BJ (cell line): Measurements from ENCODE around the gene HTR3D. TPM values are rescaled to one million over a fixed set of nuclear protein-coding genes. Genes with fewer than 3 reads are reported as not detected.
A peak's percentile ranks its signal among the peaks of the same experiment; 100 is the strongest.
"Not testable (repeated sequence)": the region's sequence is repeated elsewhere in the genome, so short reads cannot be mapped to it uniquely, and the experiment has no call there.

Experiments
- CTCF ChIA-PET: fragments of 350-600 bp; formaldehyde crosslinking; extraction: SDS; loops from one replicate; lab custom pipeline; 2021; ENCODE audit warnings: antibody characterized with exemption, inconsistent platforms; lab: Yijun Ruan, JAX
- POLR2A ChIA-PET: fragments of 300-600 bp; sonication (Branson Sonifier 250); formaldehyde crosslinking; extraction: SDS; loops from one replicate; lab custom pipeline; 2021; ENCODE audit warnings: antibody characterized with exemption; lab: Charles Lee
- DNase-seq: peaks from one replicate; pipeline ENCODE4 v3.0.0-alpha.2; 2011; ENCODE audit warnings: low read depth
- H3K27me3 ChIP-seq: 2 replicates; pipeline ENCODE4 v1.6.0; 2011; ENCODE audit warnings: low read length; ENCODE audit not compliant: control insufficient read depth, insufficient read depth
- H3K36me3 ChIP-seq: 2 replicates; pipeline ENCODE4 v1.5.1; 2011; ENCODE audit warnings: low read length; ENCODE audit not compliant: control insufficient read depth, insufficient read depth
- H3K4me3 ChIP-seq: 2 replicates; pipeline ENCODE4 v1.5.1; 2011; ENCODE audit warnings: low read depth, mild to moderate bottlenecking, control low read depth, low read length
- polyA plus RNA-seq: library from polyadenylated mRNA; depleted of rRNA; stranded (reverse); fragments of >200 nt; gene quantifications from 2 replicates; pipeline ENCODE4 v1.2.3, GENCODE V29; 2011
- TF ChIP-seq, protein P1 (sequence below): IDR thresholded peaks from 2 replicates; pipeline ENCODE4 v1.5.1; 2011; ENCODE audit warnings: low read depth, mild to moderate bottlenecking, control low read depth, inconsistent platforms, low read length, moderate library complexity; ENCODE audit not compliant: insufficient read depth

HTR3D gene
- polyA plus RNA-seq, 1 experiment: not detected

- ChIA-PET POLR2A (interaction anchor here (0.6 kb wide), 1 partner anchor 9 kb away, joined by 5 read pairs; no protein-coding TSS in a partner anchor), CTCF (interaction anchor here (1.2 to 1.7 kb wide), 2 partner anchors 13 to 15 kb away, joined by 4 to 8 read pairs; partner anchors contain the start of gene ABCC5)
- DNase-seq: peak; percentile 37
- TF ChIP-seq, protein P1, sequence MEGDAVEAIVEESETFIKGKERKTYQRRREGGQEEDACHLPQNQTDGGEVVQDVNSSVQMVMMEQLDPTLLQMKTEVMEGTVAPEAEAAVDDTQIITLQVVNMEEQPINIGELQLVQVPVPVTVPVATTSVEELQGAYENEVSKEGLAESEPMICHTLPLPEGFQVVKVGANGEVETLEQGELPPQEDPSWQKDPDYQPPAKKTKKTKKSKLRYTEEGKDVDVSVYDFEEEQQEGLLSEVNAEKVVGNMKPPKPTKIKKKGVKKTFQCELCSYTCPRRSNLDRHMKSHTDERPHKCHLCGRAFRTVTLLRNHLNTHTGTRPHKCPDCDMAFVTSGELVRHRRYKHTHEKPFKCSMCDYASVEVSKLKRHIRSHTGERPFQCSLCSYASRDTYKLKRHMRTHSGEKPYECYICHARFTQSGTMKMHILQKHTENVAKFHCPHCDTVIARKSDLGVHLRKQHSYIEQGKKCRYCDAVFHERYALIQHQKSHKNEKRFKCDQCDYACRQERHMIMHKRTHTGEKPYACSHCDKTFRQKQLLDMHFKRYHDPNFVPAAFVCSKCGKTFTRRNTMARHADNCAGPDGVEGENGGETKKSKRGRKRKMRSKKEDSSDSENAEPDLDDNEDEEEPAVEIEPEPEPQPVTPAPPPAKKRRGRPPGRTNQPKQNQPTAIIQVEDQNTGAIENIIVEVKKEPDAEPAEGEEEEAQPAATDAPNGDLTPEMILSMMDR: no peak
- no peaks in the 10 kb centered on the region for H3K36me3 ChIP-seq
- no peaks in the 10 kb centered on the region for H3K27me3 ChIP-seq
- no peak overlapping the region for H3K4me3 ChIP-seq
Observed at GRCh38 chr3:184003187-184003967, 28.2 kb upstream of the HTR3D start.

DNA sequence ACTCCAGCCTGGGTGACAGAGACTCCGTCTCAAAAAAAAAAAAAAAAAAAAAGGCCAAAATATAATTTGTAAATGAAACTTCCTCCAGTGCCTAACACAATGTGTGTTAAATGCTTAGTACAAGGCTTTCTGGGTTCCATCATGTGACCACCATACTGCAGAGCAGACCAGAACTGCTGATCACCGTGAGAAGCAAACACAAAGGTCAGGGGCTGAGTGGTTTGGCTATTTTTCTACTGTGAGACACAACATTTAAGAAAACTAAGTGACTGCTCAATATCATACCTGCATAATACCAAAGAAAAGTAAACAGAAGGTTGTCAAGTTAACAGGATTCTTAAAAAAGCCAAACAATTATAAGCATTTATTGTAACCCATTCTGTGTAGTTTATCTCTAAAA is 27.1 kb upstream of the HTR3D start:
- Histone ChIP-seq H3K36me3 (0 out of 2 replicates have a peak, but pooled peaks cover 1% of the 10 kb centered on the region), H3K27me3 (no peaks in the 10 kb centered on the region), H3K4me3 (no peak overlapping the region)
- ChIA-PET CTCF (interaction anchor here (1.7 kb wide), 1 partner anchor 14 kb away, joined by 4 read pairs; the partner anchor contains the start of gene ABCC5), POLR2A (no interaction called here)
- no peak for DNase-seq
- TF ChIP-seq, protein P1: no peak

- Histone ChIP-seq H3K4me3 (no peak overlapping the region), H3K27me3 (no peaks in the 10 kb centered on the region), H3K36me3 (0 out of 2 replicates have a peak, but pooled peaks cover 1% of the 10 kb centered on the region)
- no peak for DNase-seq
- TF ChIP-seq, protein P1: no peak
- ChIA-PET CTCF (interaction anchor here (0.5 to 2.6 kb wide), 5 partner anchors 11 to 221 kb away, joined by 3 to 11 read pairs (median 3); partner anchors contain the start of gene ABCC5), POLR2A (no interaction called here)
Observed at GRCh38 chr3:184005941-184006507, 25.5 kb upstream of the HTR3D start.

GRCh38 chr3:184007143-184007813 is 24.3 kb upstream of the HTR3D start:
- H3K36me3 ChIP-seq, H3K27me3 ChIP-seq, H3K4me3 ChIP-seq, DNase-seq, POLR2A ChIA-PET: not testable (repeated sequence)
- CTCF ChIA-PET: interaction anchor here (2.4 to 2.6 kb wide), 2 partner anchors 9 to 11 kb away, joined by 8 to 11 read pairs; partner anchors contain the start of gene ABCC5

DNA sequence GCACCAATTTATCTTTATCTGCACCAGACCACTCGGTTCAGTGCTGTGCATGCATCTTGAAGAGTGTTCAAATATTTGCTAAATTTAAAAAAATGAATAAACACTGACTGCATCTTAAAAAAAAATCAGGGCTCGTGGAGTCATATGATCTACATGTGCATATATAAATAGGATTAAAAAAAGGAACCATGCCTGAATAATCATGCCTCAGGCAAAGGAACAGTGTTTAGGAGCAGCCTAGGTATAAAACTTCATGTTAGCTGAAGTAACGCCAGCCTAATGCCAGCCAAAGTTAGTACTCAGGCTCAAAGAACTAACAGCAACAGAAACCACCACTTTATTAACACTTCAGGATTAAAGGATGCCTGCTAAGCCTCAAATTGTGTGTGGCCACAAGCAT is 23.4 kb upstream of the HTR3D start:
- ChIA-PET POLR2A (no interaction called here), CTCF (interaction anchor here (2.4 to 2.6 kb wide), 2 partner anchors 8 to 10 kb away, joined by 8 to 11 read pairs; partner anchors contain the start of gene ABCC5)
- H3K4me3 ChIP-seq: no peak overlapping the region
- H3K36me3 ChIP-seq: 0 out of 2 replicates have a peak, but pooled peaks cover 1% of the 10 kb centered on the region
- TF ChIP-seq, protein P1: no peak
- no peaks in the 10 kb centered on the region for H3K27me3 ChIP-seq
- DNase-seq: no peak
